ENCODE measurements around the gene ATP8A2. TPM values are rescaled to one million over a fixed set of nuclear protein-coding genes. Genes with fewer than 3 reads are reported as not detected.
A peak's percentile ranks its signal among the peaks of the same experiment; 100 is the strongest.

The ATP8A2 gene
- total RNA-seq, 1 donor from 2014 or later, result 0.40 TPM

DNA sequence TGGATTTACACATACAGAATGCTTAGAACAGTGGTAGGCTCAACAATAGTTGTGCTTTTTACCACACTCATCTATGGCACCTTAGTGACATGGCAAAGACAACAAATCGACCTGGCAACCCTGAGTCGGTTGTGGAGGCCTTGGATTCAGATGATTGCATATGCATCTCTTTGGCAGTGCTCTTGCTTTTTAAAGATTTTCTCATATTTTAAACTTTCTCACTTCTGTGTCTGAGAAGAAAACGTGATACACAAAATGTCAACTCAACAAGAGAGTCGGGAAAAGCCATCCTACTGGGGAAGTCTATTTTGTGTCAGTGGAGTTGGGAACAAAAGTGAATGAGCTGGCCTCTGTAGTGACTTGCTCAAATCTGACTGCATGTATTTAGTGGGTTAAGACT, 85.8 kb downstream of the ATP8A2 start:
- Mint-ChIP-seq H3K27ac (no peak overlapping the region), H3K9me3 (no peaks in the 10 kb centered on the region), H3K4me3 (no peak overlapping the region), H3K36me3 (ENCODE audit: low read depth) (no peaks in the 10 kb centered on the region), H3K4me1 (no peaks in the 10 kb centered on the region), H3K27me3 (peaks cover 9% of the 10 kb centered on the region)
- intact Hi-C loops (cut with micrococcal nuclease), result no loop called here
- no peak for DNase-seq

DNA sequence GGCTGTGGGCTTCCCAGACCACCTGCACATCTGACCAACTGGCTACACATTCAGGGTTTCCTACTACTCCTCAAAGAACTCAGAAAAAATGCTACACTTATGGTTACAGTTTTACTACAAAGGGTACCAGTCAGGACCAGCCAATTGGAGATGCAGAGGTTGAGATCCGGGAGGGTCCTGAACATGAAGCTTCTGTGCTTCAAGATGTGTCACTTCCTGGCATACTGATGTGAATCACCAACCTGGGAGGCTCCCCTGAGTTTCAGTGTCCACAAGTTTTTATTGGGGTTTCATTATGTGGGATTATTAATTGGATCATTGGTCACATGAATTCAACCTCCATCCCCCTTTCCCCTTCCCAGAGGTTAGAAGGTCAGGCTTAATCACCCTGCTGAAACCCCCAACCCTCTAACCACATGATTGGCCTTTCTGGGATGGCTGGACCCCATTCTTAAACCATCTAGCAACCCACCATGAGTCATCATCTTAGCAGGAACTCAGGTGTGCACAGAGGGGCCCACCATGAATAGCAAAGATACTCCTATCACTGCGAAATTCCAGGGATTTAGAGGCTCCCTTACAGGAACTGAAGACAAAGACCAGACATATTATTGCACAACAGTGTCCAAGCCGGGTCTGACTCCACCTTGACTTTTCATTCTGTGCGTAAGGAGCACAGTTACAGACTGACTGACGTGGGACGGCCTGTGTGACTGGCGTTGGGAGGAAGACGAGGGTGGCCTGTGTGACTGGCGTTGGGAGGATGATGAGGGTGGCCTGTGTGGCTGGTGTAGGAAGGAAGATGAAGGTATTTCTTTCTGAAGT, 90.7 kb downstream of the ATP8A2 start:
- DNase-seq, result no peak
- Mint-ChIP-seq H3K27ac (no peak overlapping the region), H3K4me1 (peaks cover 2% of the 10 kb centered on the region), H3K36me3 (ENCODE audit: low read depth) (no peaks in the 10 kb centered on the region), H3K9me3 (no peaks in the 10 kb centered on the region), H3K27me3 (peaks cover 30% of the 10 kb centered on the region), H3K4me3 (no peak overlapping the region)
- intact Hi-C loops (cut with micrococcal nuclease), result no loop called here

DNA sequence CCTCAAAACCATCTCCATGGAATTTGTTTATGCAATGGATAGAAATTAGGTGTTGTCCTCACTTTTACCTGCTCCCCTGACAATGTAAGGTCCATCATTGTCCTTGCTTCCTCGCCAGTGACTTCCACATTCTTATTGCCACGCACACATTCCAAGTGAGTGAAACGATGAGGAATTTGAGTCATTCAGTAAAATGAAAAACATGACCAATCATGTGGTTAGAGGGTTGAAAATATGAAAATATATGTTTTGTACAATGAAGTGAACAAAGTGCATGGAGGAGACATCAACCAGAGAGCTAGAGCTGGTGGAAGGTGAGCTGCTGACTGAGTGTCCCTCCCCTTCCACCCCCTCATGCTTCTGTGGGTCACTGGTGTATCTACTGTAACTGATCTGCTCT, 91.7 kb downstream of the ATP8A2 start:
- H3K27ac Mint-ChIP-seq, result no peak overlapping the region
- no peaks in the 10 kb centered on the region for H3K36me3 Mint-ChIP-seq (ENCODE audit: low read depth)
- peaks cover 2% of the 10 kb centered on the region for H3K4me1 Mint-ChIP-seq
- intact Hi-C loops (cut with micrococcal nuclease), result no loop called here
- DNase-seq, result no peak
- peaks cover 38% of the 10 kb centered on the region for H3K27me3 Mint-ChIP-seq
- H3K4me3 Mint-ChIP-seq, result no peak overlapping the region
- H3K9me3 Mint-ChIP-seq, result no peaks in the 10 kb centered on the region

DNA sequence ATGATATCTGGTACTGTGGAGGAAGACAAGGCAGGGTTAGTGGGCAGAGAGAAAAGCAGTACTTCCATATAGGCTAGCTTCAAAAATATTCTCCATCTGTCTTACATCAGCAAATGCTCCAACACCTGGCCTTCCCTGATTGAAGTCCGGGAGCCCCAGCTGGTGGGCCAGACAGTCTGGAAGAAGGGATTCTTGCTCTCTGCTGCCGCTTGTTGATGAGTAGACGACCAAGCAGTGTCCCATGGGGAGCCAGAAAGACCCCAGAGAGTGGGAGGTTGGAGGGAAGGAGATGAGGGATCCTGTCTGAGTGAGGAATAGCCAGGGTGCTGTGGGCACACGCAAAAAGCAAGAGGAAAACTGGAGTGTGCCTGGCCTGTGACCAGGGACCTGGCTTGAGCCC, 95.1 kb downstream of the ATP8A2 start:
- DNase-seq, result no peak
- H3K4me1 Mint-ChIP-seq, result peaks cover 4% of the 10 kb centered on the region
- no peak overlapping the region for H3K4me3 Mint-ChIP-seq
- intact Hi-C loops (cut with micrococcal nuclease), result no loop called here
- H3K27me3 Mint-ChIP-seq, result peaks cover 52% of the 10 kb centered on the region
- H3K9me3 Mint-ChIP-seq, result peaks cover 2% of the 10 kb centered on the region
- H3K36me3 Mint-ChIP-seq (ENCODE audit: low read depth), result no peaks in the 10 kb centered on the region
- no peak overlapping the region for H3K27ac Mint-ChIP-seq

DNA sequence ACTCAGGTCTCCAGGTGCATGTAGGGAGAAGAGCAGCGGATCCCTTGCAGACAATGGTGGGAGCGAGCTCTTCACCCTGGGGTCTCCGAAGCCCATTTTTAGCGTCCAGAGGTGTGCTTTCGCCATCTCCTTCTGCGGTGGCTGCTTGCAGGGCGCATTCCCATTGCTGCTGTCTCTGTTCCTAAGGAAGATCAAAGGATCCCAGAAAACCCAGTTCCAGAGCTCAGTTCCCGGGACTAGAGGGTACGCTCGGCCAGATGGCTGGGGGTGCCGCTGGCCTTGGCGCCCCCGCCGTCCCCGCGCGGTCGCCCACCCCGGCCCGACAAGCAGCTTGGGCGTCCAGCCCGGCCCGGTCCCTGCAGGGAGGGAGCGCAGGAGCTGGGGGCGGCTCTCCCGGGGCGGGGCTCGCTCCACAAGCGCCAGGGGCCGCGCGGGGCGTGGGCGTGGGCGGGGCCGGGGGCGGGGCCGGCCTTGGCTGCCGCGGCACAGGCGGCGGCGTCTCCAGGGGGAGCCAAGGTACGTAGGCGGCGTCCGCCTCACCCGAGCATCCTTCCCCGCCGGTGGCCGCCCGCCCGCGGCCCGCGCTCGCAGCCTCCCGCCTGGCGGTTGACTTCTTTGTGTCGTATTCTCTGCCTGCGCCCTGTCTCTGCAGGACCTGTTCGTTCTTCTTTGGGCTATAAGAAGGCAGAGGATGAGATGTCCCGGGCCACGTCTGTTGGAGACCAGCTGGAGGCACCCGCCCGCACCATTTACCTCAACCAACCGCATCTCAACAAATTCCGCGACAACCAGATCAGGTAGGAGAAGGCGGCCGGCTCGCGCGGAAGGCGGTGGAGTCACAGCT, 96.8 kb downstream of the ATP8A2 start:
- H3K36me3 Mint-ChIP-seq (ENCODE audit: low read depth), result no peaks in the 10 kb centered on the region
- intact Hi-C loops (cut with micrococcal nuclease), result no loop called here
- H3K4me3 Mint-ChIP-seq, result peak overlapping the region; percentile 40

DNA sequence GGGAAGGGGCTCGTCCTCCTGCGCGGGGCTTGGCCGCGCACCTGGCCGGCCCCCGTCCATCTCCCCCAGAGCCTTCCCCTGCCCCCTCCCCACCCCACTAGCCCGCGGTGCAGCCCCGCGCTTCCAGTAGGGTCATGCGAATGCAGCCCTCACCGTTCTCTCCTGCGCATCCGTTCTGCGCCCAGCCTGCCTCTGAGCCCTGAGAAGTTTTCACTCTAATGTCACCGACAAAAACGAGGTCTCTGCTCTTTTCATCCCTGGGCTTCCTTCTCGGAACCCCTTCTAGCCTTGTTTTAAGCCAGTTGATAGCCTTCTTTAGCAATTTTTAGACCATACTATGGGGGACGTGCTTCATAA, 97.4 kb downstream of the ATP8A2 start:
- H3K27me3 Mint-ChIP-seq, result peaks cover 46% of the 10 kb centered on the region
- H3K36me3 Mint-ChIP-seq (ENCODE audit: low read depth), result no peaks in the 10 kb centered on the region
- H3K27ac Mint-ChIP-seq, result no peak overlapping the region
- peaks cover 4% of the 10 kb centered on the region for H3K4me1 Mint-ChIP-seq
- intact Hi-C loops (cut with micrococcal nuclease), result no loop called here
- H3K4me3 Mint-ChIP-seq, result peak overlapping the region; percentile 65
- no peak for DNase-seq
- H3K9me3 Mint-ChIP-seq, result peaks cover 2% of the 10 kb centered on the region

More for the DNA sequence above, 96.8 kb downstream of the ATP8A2 start:
- DNase-seq, result peak; percentile 59
- H3K27ac Mint-ChIP-seq, result no peak overlapping the region
- H3K9me3 Mint-ChIP-seq, result peaks cover 2% of the 10 kb centered on the region
- H3K4me1 Mint-ChIP-seq, result peaks cover 4% of the 10 kb centered on the region
- H3K27me3 Mint-ChIP-seq, result peaks cover 46% of the 10 kb centered on the region

DNA sequence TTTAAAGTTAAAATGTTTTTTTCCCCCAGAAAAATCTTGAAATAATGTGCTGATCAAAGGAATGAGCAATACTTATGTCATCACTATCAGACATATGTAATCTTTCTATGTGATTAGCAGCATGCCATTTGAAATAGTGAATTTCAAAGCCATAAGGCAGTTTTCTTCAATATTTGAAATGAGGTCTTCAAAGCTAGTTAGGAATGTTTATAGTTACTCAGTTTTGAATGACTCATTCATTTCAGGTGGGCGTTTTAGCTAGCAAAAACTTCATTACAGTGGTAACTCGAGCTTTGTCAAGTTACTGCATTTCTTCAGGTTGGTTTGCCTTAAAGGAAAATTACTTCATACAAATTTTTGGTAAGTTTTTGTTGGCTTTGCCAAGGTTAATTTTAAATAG, 102.1 kb downstream of the ATP8A2 start:
- peaks cover 24% of the 10 kb centered on the region for H3K27me3 Mint-ChIP-seq
- peaks cover 2% of the 10 kb centered on the region for H3K4me1 Mint-ChIP-seq
- H3K9me3 Mint-ChIP-seq, result peaks cover 2% of the 10 kb centered on the region
- no peak overlapping the region for H3K4me3 Mint-ChIP-seq
- no peak overlapping the region for H3K27ac Mint-ChIP-seq
- DNase-seq, result no peak
- intact Hi-C loops (cut with micrococcal nuclease), result no loop called here
- H3K36me3 Mint-ChIP-seq (ENCODE audit: low read depth), result no peaks in the 10 kb centered on the region

DNA sequence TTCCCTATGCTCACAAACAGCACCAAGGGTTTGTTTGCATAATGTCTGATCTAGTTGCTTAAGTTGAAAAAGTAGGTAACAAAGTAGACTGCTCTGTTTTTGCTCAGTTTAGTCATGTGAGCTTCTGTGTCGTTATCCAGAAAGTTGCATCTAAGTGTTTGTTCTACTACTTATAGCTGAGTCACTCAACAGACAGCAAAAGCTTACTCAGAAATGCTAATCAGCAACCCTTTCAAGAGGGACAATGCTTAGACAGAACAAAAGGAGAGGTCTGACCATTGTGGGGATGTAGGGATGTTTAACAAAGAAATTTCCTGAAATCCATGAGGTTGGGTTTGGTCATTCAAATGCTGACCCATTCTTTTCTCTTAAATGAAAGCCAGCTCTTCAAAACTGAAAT, 106.4 kb downstream of the ATP8A2 start:
- H3K27ac Mint-ChIP-seq, result no peak overlapping the region
- H3K4me3 Mint-ChIP-seq, result no peak overlapping the region
- no peaks in the 10 kb centered on the region for H3K36me3 Mint-ChIP-seq (ENCODE audit: low read depth)
- H3K4me1 Mint-ChIP-seq, result no peaks in the 10 kb centered on the region
- peaks cover 3% of the 10 kb centered on the region for H3K27me3 Mint-ChIP-seq
- intact Hi-C loops (cut with micrococcal nuclease), result no loop called here
- peaks cover 6% of the 10 kb centered on the region for H3K9me3 Mint-ChIP-seq
- no peak for DNase-seq

DNA sequence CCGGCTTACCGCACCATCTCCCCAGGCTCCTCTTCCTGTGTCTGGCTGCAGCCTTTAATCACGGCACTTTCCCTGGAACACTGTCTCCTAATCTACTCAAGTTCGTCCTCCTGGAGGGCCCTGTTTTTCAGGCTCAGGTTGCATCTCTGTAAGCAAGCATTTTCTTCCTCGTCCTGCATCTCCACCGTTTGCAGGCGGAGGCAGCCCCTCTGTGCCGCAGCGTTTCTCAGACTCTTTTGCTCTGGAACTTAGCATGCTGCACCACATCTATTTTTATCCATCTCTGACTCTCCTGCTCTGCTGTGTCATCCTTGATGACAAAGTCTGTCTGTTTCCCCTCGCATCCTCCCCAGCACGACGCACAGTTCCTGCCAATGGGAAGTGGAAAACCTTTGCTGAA, 117.5 kb downstream of the ATP8A2 start:
- no peaks in the 10 kb centered on the region for H3K4me1 Mint-ChIP-seq
- intact Hi-C loops (cut with micrococcal nuclease), result no loop called here
- no peak overlapping the region for H3K4me3 Mint-ChIP-seq
- DNase-seq, result no peak
- peaks cover 8% of the 10 kb centered on the region for H3K27me3 Mint-ChIP-seq
- H3K9me3 Mint-ChIP-seq, result no peaks in the 10 kb centered on the region
- no peaks in the 10 kb centered on the region for H3K36me3 Mint-ChIP-seq (ENCODE audit: low read depth)
- no peak overlapping the region for H3K27ac Mint-ChIP-seq

DNA sequence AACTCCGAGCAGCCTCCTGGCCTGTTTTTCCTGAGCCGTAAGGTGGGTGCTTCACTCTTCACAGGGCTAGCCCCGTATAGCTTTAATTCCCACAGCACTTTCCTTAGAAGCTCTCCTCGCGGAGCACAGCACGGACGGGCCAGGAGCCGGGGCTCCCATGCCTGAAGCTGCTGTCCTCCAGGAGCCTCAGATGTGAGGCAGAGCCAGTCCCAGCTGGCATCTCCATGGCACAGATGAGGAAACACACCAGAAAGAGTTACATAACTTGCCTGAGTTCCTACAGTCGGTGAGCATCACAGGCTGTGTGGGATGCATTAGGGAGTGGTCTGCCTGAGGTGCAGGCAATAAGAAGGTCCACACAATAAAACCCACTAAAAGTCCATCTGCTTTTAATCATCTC, 118.5 kb downstream of the ATP8A2 start:
- Mint-ChIP-seq H3K27me3 (peaks cover 8% of the 10 kb centered on the region), H3K9me3 (no peaks in the 10 kb centered on the region), H3K4me3 (no peak overlapping the region), H3K27ac (no peak overlapping the region), H3K4me1 (no peaks in the 10 kb centered on the region), H3K36me3 (ENCODE audit: low read depth) (no peaks in the 10 kb centered on the region)
- no peak for DNase-seq
- intact Hi-C loops (cut with micrococcal nuclease), result no loop called here

DNA sequence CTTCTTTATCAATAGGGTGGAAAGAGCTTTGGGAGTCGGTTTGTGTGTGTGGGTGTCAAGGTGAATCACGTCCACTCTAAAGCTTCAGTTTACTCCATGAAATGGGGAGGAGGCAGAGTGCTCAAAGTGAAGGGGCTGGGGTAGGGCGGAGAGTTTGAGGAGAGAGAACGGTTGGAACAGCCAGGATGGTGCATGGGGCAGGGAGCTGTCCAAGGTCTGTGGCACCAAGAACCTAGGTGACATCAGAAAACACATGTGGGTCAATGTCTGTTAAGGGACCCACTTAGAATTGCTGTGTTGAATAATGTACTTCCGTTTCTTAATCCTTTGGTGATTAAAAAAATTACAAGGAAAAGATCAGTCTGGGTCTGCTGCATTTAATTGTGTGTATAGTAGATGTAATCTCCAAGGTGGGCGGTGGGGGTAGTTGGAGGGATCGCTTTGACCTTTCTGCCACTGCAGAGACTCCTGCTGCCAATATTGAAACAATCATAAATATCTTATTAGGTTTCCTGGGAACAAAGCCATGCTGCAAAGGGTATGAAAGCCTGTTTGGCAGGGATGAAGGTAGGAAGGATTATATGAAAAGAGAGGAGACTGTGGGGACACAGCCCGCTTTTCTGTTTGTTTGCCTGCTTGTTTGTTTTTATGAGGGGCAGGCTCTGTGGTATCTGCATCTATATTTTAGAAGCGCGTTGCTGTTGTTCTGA, 122.3 kb downstream of the ATP8A2 start:
- DNase-seq, result no peak
- no peak overlapping the region for H3K4me3 Mint-ChIP-seq
- intact Hi-C loops (cut with micrococcal nuclease), result no loop called here
- no peak overlapping the region for H3K27ac Mint-ChIP-seq
- H3K36me3 Mint-ChIP-seq (ENCODE audit: low read depth), result no peaks in the 10 kb centered on the region
- H3K4me1 Mint-ChIP-seq, result no peaks in the 10 kb centered on the region
- no peaks in the 10 kb centered on the region for H3K9me3 Mint-ChIP-seq
- H3K27me3 Mint-ChIP-seq, result peaks cover 1% of the 10 kb centered on the region

DNA sequence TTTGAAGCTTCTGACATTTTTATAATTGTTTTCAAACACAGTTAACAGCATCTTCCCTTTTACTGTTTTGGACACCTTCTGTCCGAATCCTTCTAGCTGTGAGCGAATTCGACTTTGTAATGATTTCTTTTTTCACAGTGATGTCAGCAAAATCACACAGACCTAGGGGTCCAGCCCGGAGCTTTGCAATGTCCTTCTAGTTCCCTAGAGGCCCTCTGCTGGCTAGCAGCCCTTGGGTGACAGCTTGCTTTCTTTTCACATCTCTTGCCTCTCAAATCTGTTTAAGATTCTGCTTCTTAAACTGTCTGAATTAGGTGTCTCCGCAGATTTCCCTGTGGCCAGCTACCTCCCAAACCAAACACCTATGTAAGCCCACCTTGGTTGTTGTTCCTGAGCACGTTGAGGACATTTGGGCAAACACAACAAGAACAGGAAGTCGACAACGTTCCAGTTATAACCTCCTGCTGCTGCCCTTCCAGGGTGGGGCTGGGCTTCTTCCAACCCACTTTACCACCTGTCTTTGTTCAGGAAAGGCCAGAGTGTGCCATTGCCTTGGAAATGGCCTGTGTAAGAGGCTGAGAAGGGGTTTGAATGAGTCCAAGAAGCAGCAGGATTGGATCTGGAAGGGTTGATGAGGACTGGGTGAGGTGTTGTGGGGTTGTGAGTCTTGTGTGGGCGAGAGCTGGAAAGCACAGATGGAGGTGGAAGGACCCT, 123.1 kb downstream of the ATP8A2 start:
- DNase-seq, result no peak
- Mint-ChIP-seq H3K36me3 (ENCODE audit: low read depth) (no peaks in the 10 kb centered on the region), H3K27ac (no peak overlapping the region), H3K4me1 (no peaks in the 10 kb centered on the region), H3K27me3 (no peaks in the 10 kb centered on the region), H3K4me3 (no peak overlapping the region), H3K9me3 (no peaks in the 10 kb centered on the region)
- intact Hi-C loops (cut with micrococcal nuclease), result no loop called here

DNA sequence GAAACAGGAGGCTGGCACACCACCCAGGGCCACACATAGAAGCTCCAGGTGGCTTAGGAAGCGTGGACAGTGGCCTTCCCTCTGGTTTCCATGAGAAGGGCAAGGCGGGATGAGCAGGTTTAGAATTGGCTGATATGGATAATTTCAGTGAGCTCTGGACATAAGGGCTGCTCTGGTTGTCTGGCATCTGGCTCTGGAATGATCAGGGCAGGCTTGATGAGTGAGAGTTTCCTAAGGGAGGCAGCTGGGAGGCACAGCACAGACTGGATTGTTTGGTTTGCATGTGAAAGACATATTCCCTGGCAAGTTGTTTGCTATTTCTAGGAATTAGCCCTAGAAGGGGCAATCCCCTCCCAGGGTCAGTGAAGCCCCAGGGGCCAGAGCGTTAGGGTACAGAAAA, 129.5 kb downstream of the ATP8A2 start:
- Mint-ChIP-seq H3K4me3 (no peak overlapping the region), H3K27me3 (peaks cover 4% of the 10 kb centered on the region), H3K36me3 (ENCODE audit: low read depth) (no peaks in the 10 kb centered on the region), H3K4me1 (no peaks in the 10 kb centered on the region), H3K9me3 (no peaks in the 10 kb centered on the region), H3K27ac (no peak overlapping the region)
- intact Hi-C loops (cut with micrococcal nuclease), result no loop called here
- no peak for DNase-seq

Measured in activated CD4-positive, alpha-beta T cell treated with anti-CD3 and anti-CD28 coated beads, Interleukin-2, amount 10 ng/mL, durations not matched to agents 24 days and 14 days (primary cell).